Activated CD4-positive, alpha-beta T cell treated with anti-CD3 and anti-CD28 coated beads for 36 hours (primary cell): ENCODE measurements around the gene MPIG6B. TPM values are rescaled to one million over a fixed set of nuclear protein-coding genes. Genes with fewer than 3 reads are reported as not detected.
A peak's percentile ranks its signal among the peaks of the same experiment; 100 is the strongest.
"Not testable (repeated sequence)": the region's sequence is repeated elsewhere in the genome, so short reads cannot be mapped to it uniquely, and the experiment has no call there.

Experiments used
- ATAC-seq: fragments of 200-7000 bp; cut with Tn5 transposase; one replicate; pipeline ENCODE4 v1.10.0; 2021; ENCODE audit warnings: mild to moderate bottlenecking, moderate library complexity
- CTCF ChIA-PET: fragments of 350-600 bp; sonication (Branson Sonifier 250); formaldehyde crosslinking; loops from one replicate; lab custom pipeline; 2021; ENCODE audit warnings: antibody characterized with exemption; lab: Charles Lee
- POLR2A ChIA-PET: fragments of 350-600 bp; sonication (Branson Sonifier 250); formaldehyde crosslinking; loops from one replicate; lab custom pipeline; 2021; ENCODE audit warnings: antibody characterized with exemption, inconsistent platforms; lab: Charles Lee
- DNase-seq: peaks from one replicate; pipeline ENCODE4 v3.0.0-alpha.2; 2020
- H3K27ac Mint-ChIP-seq: one replicate; pipeline ENCODE4 v1.8.0; 2021; ENCODE audit warnings: mixed read lengths
- H3K27me3 Mint-ChIP-seq: one replicate; pipeline ENCODE4 v1.8.0; 2021; ENCODE audit warnings: mixed read lengths
- H3K36me3 Mint-ChIP-seq: one replicate; pipeline ENCODE4 v1.8.0; 2021; ENCODE audit warnings: low read depth, mixed read lengths
- H3K4me1 Mint-ChIP-seq: one replicate; pipeline ENCODE4 v1.8.0; 2021; ENCODE audit warnings: mixed read lengths
- H3K4me3 Mint-ChIP-seq: one replicate; pipeline ENCODE4 v1.8.0; 2021; ENCODE audit warnings: mild to moderate bottlenecking, moderate library complexity, mixed read lengths
- H3K9me3 Mint-ChIP-seq: one replicate; pipeline ENCODE4 v1.8.0; 2021; ENCODE audit warnings: low read depth, mixed read lengths
- intact Hi-C, 2 experiments: fragments of 100-400 bp; cut with DNase I in 1 of 2; cut with micrococcal nuclease in 1 of 2; formaldehyde crosslinking; loops; one replicate each; pipeline versions ENCODE4 v1.14.2 to v1.15.1; 2022 to 2024; cut with DNase I, micrococcal nuclease
- total RNA-seq, 2 experiments: library from RNA; stranded (reverse); gene quantifications; one replicate each; pipeline ENCODE4 v1.2.3, GENCODE V29; 2021

The MPIG6B gene
- total RNA-seq, 2 experiments from 2014 or later, result not detected

- ATAC-seq (no peak), DNase-seq (no peak)
- no peaks in the 10 kb centered on the region for H3K27me3 Mint-ChIP-seq
- intact Hi-C loops, result loop anchor here (2.0 kb wide), 4 partner anchors 37 to 125 kb away; partner anchors contain the start of genes BAG6 (in 1 of the 2), GPANK1 (in 1 of the 2) and HSPA1B (in 1 of the 2)
- no peaks in the 10 kb centered on the region for H3K9me3 Mint-ChIP-seq
- ChIA-PET CTCF (interaction anchor here (0.6 to 2.1 kb wide), 3 partner anchors 11 to 187 kb away, joined by 3 to 6 read pairs (median 3); no protein-coding TSS in a partner anchor), POLR2A (interaction anchor here (0.5 kb wide), 1 partner anchor 17 kb away, joined by 3 read pairs; no protein-coding TSS in a partner anchor)
- H3K4me3 Mint-ChIP-seq, result peak overlapping the region; percentile 99
- peak overlapping the region; percentile 97 for H3K27ac Mint-ChIP-seq
- peaks cover 33% of the 10 kb centered on the region for H3K4me1 Mint-ChIP-seq
- peaks cover 15% of the 10 kb centered on the region for H3K36me3 Mint-ChIP-seq
These were observed 21.3 kb upstream of the MPIG6B start for GRCh38 chr6:31701666-31702404.

DNA sequence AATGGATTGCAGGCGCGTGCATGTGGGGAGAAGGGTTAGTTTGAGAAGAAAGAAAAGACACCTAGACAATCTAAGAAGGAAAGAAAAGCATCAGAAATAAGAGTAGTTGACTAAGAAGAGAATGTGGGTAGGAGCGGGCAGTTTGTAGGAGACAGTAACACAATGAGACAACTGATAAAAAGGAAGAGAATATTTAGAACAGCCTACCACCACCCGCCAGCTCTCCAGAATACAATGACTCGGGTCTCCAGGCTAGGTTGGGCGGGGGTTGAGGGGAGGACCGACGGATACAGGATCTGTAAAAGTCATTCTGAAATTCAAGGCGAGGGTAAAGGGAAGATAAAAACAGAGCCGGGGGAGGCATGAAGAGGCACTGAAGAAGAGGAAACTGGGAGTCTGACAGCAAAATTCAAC is 20.8 kb upstream of the MPIG6B start:
- ChIA-PET POLR2A (interaction anchor here (0.5 to 1.3 kb wide), 2 partner anchors 18 to 37 kb away, joined by 3 to 5 read pairs; partner anchors contain the start of gene GPANK1), CTCF (interaction anchor here (0.6 to 1.4 kb wide), 7 partner anchors 38 to 187 kb away, joined by 3 to 4 read pairs (median 3); partner anchors contain the start of genes GPANK1, HSPA1B and NEU1)
- intact Hi-C loops, result loop anchor here (2.0 kb wide), 4 partner anchors 36 to 124 kb away; partner anchors contain the start of genes BAG6 (in 1 of the 2), GPANK1 (in 1 of the 2) and HSPA1B (in 1 of the 2)
- H3K27me3 Mint-ChIP-seq, result no peaks in the 10 kb centered on the region
- peak; percentile 68 for DNase-seq
- peak overlapping the region; percentile 97 for H3K27ac Mint-ChIP-seq
- peak; percentile 45 for ATAC-seq
- peaks cover 13% of the 10 kb centered on the region for H3K36me3 Mint-ChIP-seq
- no peaks in the 10 kb centered on the region for H3K9me3 Mint-ChIP-seq
- peaks cover 30% of the 10 kb centered on the region for H3K4me1 Mint-ChIP-seq
- peak overlapping the region; percentile 99 for H3K4me3 Mint-ChIP-seq

GRCh38 chr6:31702819-31703716 is 20.1 kb upstream of the MPIG6B start, which contains the start of gene ABHD16A:
TSS of gene ABHD16A (minus strand) at chr6:31703324. CDS start at chr6:31703281, 43 bp downstream.
- intact Hi-C loops, result loop anchor here (1.0 to 2.0 kb wide), 16 partner anchors 22 to 269 kb away; partner anchors contain the start of genes BAG6 (in 2 of the 2), CLIC1 (in 1 of the 2), DDAH2 (in 1 of the 2) and DXO (in 1 of the 2)
- H3K27ac Mint-ChIP-seq, result peak within 1 kb of the TSS; percentile 97
- H3K4me3 Mint-ChIP-seq, result peak within 1 kb of the TSS; percentile 99
- H3K9me3 Mint-ChIP-seq, result no peaks in the 10 kb centered on the region
- peaks cover 8% of the 10 kb centered on the region for H3K36me3 Mint-ChIP-seq
- peaks cover 23% of the 10 kb centered on the region for H3K4me1 Mint-ChIP-seq
- DNase-seq (peak; percentile 99), ATAC-seq (peak; percentile 91)
- POLR2A ChIA-PET, result interaction anchor here (0.6 to 1.3 kb wide), 6 partner anchors 33 to 104 kb away, joined by 3 to 6 read pairs (median 4); partner anchors contain the start of genes CLIC1, GPANK1 and LSM2
- CTCF ChIA-PET, result interaction anchor here (0.6 to 1.4 kb wide), 13 partner anchors 9 to 229 kb away, joined by 3 to 4 read pairs (median 3); partner anchors contain the start of genes DDAH2, GPANK1, HSPA1A and HSPA1B
- no peaks in the 10 kb centered on the region for H3K27me3 Mint-ChIP-seq

DNA sequence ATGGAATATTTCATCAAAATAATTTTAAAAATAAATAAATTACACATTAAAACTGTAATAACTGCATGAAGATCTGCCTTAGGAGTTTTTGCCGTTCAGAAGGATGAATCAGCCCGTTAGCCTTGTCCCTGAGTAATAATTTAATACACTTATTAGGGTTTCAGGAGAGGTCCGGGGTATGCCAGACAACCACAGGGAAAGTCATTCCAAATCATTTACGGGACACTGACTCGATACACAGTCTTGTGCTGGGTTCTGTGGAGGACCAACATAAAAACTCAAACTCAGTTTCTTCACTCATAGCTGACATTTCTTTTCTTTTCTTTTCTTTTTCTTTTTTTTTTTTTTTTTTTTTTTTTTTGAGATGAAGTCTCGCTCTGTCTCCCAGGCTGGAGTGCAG is 17.2 kb upstream of the MPIG6B start:
- DNase-seq, result no peak
- H3K4me3 Mint-ChIP-seq, result no peak overlapping the region
- H3K27ac Mint-ChIP-seq, result no peak overlapping the region
- H3K9me3 Mint-ChIP-seq, result no peaks in the 10 kb centered on the region
- ChIA-PET POLR2A (no interaction called here), CTCF (interaction anchor here (0.9 to 1.1 kb wide), 2 partner anchors 9 to 64 kb away, joined by 3 to 4 read pairs; no protein-coding TSS in a partner anchor)
- intact Hi-C loops, result no loop called here
- no peaks in the 10 kb centered on the region for H3K27me3 Mint-ChIP-seq
- H3K4me1 Mint-ChIP-seq, result peaks cover 21% of the 10 kb centered on the region
- peaks cover 4% of the 10 kb centered on the region for H3K36me3 Mint-ChIP-seq
- no peak for ATAC-seq

DNA sequence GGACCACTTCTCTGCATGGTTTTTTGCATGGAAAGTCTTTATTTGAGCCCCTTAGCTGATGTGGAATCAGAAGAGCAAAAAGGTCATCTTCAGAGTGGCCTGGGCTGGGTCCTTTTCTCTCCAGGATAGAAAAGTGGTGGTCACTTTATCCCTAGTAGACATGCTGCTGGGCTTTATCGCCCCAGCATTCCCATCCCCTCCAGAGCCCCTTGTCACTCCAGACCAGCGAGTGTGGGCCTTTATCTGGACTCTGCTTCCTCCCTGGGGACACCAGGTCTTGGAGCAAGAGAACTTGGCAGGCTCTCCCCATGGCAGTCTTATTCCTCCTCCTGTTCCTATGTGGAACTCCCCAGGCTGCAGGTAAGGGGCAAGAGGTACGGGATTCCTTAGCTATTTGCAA is 16.6 kb upstream of the MPIG6B start, which contains the start of gene LY6G6F:
LY6G6F (plus strand) TSS at position 268 of the 400 bp plus-strand sequence; CDS start at position 309, 41 bp downstream.
- ChIA-PET POLR2A (no interaction called here), CTCF (interaction anchor here (0.7 to 1.1 kb wide), 3 partner anchors 8 to 123 kb away, joined by 3 to 4 read pairs (median 4); no protein-coding TSS in a partner anchor)
- peaks cover 4% of the 10 kb centered on the region for H3K36me3 Mint-ChIP-seq
- H3K27me3 Mint-ChIP-seq, result no peaks in the 10 kb centered on the region
- DNase-seq, result no peak
- no peak for ATAC-seq
- H3K4me1 Mint-ChIP-seq, result peaks cover 16% of the 10 kb centered on the region
- no peaks in the 10 kb centered on the region for H3K9me3 Mint-ChIP-seq
- H3K4me3 Mint-ChIP-seq, result no peak within 1 kb of the TSS
- H3K27ac Mint-ChIP-seq, result no peak within 1 kb of the TSS
- intact Hi-C loops, result no loop called here

- CTCF ChIA-PET, result interaction anchor here (0.7 kb wide), 1 partner anchor 114 kb away, joined by 5 read pairs; no protein-coding TSS in a partner anchor
- Mint-ChIP-seq H3K27me3 (no peaks in the 10 kb centered on the region), H3K4me3 (no peak overlapping the region), H3K4me1 (peaks cover 11% of the 10 kb centered on the region), H3K9me3 (no peaks in the 10 kb centered on the region), H3K27ac (no peak overlapping the region), H3K36me3 (peaks cover 1% of the 10 kb centered on the region)
- no peak for ATAC-seq
- DNase-seq, result no peak
- intact Hi-C loops, result no loop called here
- POLR2A ChIA-PET, result no interaction called here
These were observed 15.5 kb upstream of the MPIG6B start for GRCh38 chr6:31707701-31708100.

DNA sequence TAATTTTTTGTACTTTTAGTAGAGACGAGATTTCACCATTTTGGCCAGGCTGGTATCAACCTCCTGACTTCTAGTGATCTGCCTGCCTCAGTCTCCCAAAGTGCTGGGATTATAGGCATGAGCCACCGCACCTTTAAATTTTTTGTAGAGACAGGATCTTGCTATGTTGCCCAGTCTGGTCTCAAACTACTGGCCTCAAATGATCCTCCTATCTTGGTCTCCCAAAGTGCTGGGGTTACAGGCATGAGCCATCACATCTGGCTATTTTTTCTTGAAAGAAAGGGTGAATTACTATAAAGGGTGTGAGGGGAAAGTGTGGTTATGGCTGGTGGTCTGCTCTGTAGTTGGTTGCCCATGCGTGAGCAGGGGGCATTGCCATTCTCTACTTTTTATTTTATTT is 14.9 kb upstream of the MPIG6B start:
- Mint-ChIP-seq H3K4me1 (peaks cover 11% of the 10 kb centered on the region), H3K4me3 (no peak overlapping the region), H3K36me3 (no peaks in the 10 kb centered on the region), H3K27ac (no peak overlapping the region), H3K9me3 (no peaks in the 10 kb centered on the region), H3K27me3 (no peaks in the 10 kb centered on the region)
- ChIA-PET POLR2A (no interaction called here), CTCF (no interaction called here)
- intact Hi-C loops, result no loop called here
- ATAC-seq (no peak), DNase-seq (no peak)

DNA sequence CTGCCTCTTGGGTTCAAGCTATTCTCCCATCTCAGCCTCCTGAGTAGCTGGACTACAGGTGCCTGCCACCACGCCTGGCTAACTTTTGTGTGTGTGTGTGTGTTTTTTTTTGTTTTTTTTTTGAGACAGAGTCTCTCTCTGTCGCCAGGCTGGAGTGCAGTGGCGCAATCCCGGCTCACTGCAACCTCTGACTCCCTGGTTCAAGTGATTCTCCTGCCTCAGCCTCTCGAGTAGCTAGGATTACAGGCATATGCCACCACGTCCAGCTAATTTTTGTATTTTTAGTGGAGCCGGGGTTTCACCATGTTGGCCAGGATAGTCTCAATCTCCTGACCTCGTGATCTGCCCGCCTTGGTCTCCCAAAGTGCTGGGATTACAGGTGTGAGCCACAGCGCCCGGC is 14.0 kb upstream of the MPIG6B start:
- DNase-seq, POLR2A ChIA-PET, intact Hi-C loops, H3K4me1 Mint-ChIP-seq, ATAC-seq, H3K27ac Mint-ChIP-seq, H3K36me3 Mint-ChIP-seq, H3K9me3 Mint-ChIP-seq, H3K4me3 Mint-ChIP-seq, H3K27me3 Mint-ChIP-seq, CTCF ChIA-PET: not testable (repeated sequence)

DNA sequence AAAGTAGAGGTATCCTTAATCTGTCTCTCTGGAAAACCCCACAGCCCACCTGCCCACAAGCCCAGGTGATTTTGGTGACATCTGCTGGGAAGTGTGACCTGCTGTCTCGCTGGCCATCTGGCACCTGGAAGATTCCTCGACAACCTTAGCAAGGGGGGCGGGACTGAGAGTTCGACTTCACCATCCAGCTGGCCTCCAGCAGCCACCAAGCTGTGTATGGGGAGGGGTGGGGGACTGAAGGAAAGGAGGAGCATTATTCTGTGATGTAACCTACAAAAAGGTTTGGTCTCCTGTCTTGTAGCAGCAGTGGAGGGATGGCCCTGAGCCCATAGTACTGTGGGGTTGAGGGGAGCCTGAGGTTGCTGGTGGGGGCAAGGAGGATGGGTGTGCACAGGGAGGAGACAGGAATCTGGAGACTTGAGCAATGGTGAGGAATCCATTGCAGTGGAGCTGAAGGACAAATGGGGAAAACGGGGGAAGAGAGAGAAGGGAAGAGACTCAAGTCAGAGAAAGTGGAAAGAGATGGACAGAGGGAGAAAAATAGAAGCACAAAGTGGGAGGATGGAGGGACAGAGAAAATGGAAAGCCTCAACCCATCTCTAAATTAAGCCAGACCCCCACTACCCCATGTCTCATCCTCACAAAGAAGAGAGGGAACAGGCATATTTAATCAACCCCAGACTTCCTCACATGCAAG is 12.5 kb upstream of the MPIG6B start:
- ChIA-PET POLR2A (interaction anchor here (0.6 kb wide), 2 partner anchors 28 to 446 kb away, joined by 3 read pairs; no protein-coding TSS in a partner anchor), CTCF (interaction anchor here (0.6 to 1.3 kb wide), 5 partner anchors 11 to 140 kb away, joined by 3 to 4 read pairs (median 3); partner anchors contain the start of gene LY6G6C)
- Mint-ChIP-seq H3K36me3 (no peaks in the 10 kb centered on the region), H3K4me3 (no peak overlapping the region), H3K27me3 (no peaks in the 10 kb centered on the region), H3K27ac (no peak overlapping the region), H3K9me3 (no peaks in the 10 kb centered on the region), H3K4me1 (peaks cover 8% of the 10 kb centered on the region)
- ATAC-seq (no peak), DNase-seq (no peak)
- intact Hi-C loops, result no loop called here

GRCh38 chr6:31711233-31711632 is 11.9 kb upstream of the MPIG6B start:
- peaks cover 8% of the 10 kb centered on the region for H3K4me1 Mint-ChIP-seq
- no peaks in the 10 kb centered on the region for H3K36me3 Mint-ChIP-seq
- H3K27ac Mint-ChIP-seq, result no peak overlapping the region
- no peak overlapping the region for H3K4me3 Mint-ChIP-seq
- POLR2A ChIA-PET, result interaction anchor here (0.6 kb wide), 2 partner anchors 27 to 446 kb away, joined by 3 read pairs; no protein-coding TSS in a partner anchor
- no peaks in the 10 kb centered on the region for H3K9me3 Mint-ChIP-seq
- ATAC-seq (no peak), DNase-seq (no peak)
- no peaks in the 10 kb centered on the region for H3K27me3 Mint-ChIP-seq
- intact Hi-C loops, result no loop called here
- CTCF ChIA-PET, result interaction anchor here (0.6 to 1.3 kb wide), 6 partner anchors 8 to 141 kb away, joined by 3 to 4 read pairs (median 3); partner anchors contain the start of genes ABHD16A and LY6G6C
